Lung (tissue), 12 donors: ENCODE measurements around the gene ZC3H18. TPM values are rescaled to one million over a fixed set of nuclear protein-coding genes. Genes with fewer than 3 reads are reported as not detected.

ENCODE experiments used
- ATAC-seq: fragments of 200-7000 bp; cut with Tn5 transposase; one replicate; pipeline ENCODE4 v1.9.1; 2020; ENCODE audit warnings: moderate number of reproducible peaks; ENCODE audit not compliant: insufficient read depth, low FRiP score
- DNase-seq, 3 donors: peaks; one replicate each; pipeline ENCODE4 v3.0.0-alpha.2; 2013 to 2017
- H3K27ac ChIP-seq, 2 donors: one replicate each; pipeline ENCODE4 v1.5.1; 2013; ENCODE audit warnings: mild to moderate bottlenecking in 2 of 2, moderate library complexity in 2 of 2, control low read depth in 1 of 2, inconsistent platforms in 1 of 2, low read depth in 1 of 2, low read length in 1 of 2
- H3K27me3 ChIP-seq, 3 donors: one replicate each; pipeline ENCODE4 v1.5.1; 2013; ENCODE audit warnings: low read length in 2 of 3; ENCODE audit not compliant: control insufficient read depth in 3 of 3, insufficient read depth in 3 of 3
- H3K36me3 ChIP-seq, 4 donors: one replicate each; pipeline ENCODE4 v1.5.1; 2013; ENCODE audit warnings: low read length in 4 of 4, mild to moderate bottlenecking in 1 of 4, moderate library complexity in 1 of 4; ENCODE audit not compliant: control insufficient read depth in 4 of 4, insufficient read depth in 4 of 4
- H3K4me1 ChIP-seq, 5 donors: one replicate each; pipeline ENCODE4 v1.5.1; 2013; ENCODE audit warnings: low read length in 5 of 5, mild to moderate bottlenecking in 2 of 5, moderate library complexity in 1 of 5; ENCODE audit not compliant: control insufficient read depth in 5 of 5, insufficient read depth in 5 of 5
- H3K4me3 ChIP-seq: one replicate; pipeline ENCODE4 v1.5.1; 2013; ENCODE audit warnings: mild to moderate bottlenecking, control low read depth, moderate library complexity
- H3K9ac ChIP-seq, 2 donors: one replicate each; pipeline ENCODE4 v1.5.1; 2013; ENCODE audit warnings: low read length in 2 of 2, control low read depth in 1 of 2; ENCODE audit not compliant: insufficient read depth in 1 of 2
- H3K9me3 ChIP-seq, 4 donors: one replicate each; pipeline ENCODE4 v1.5.1; 2013; ENCODE audit warnings: low read length in 3 of 4, mild to moderate bottlenecking in 1 of 4, moderate library complexity in 1 of 4; ENCODE audit not compliant: control insufficient read depth in 4 of 4, insufficient read depth in 3 of 4
- WGBS, 2 donors: extraction: QIAGEN DNeasy Blood & Tissue Kit; methylation state at CpG; one replicate each; pipeline ENCODE4 v1.1.7; 2013; 5-methylcytosine and 5-hydroxymethylcytosine counted together
- polyA plus RNA-seq, 2 donors: library from polyadenylated mRNA; stranded (reverse); fragments of 200-250 nt; gene quantifications; one replicate each; pipeline ENCODE4 v1.2.1, GENCODE V29; 2013
- total RNA-seq, 2 donors: library from RNA; depleted of rRNA in 1 of 2; stranded (reverse); fragments of >200 nt in 1 of 2; gene quantifications; one replicate each; pipeline ENCODE4 v1.2.1, GENCODE V29; 2014 to 2021
- TF ChIP-seq, protein P1 (sequence below): IDR thresholded peaks from 2 replicates; pipeline ENCODE4 v1.5.1; 2012; ENCODE audit warnings: mild to moderate bottlenecking; ENCODE audit errors: control extremely low read depth, extremely low read depth
- donor health status: control.
- donor health status: control.
- donor health status: Bipolar disorder and iron deficiency.
- donor health status: healthy.
- donor health status: DM: yes; HTN: yes; CAD: no.

ZC3H18 gene
- total and polyA plus RNA-seq, 4 donors = 21.2 to 44.0 (median 28.6) TPM

- ATAC-seq (no peak), DNase-seq (no peak)
- Histone ChIP-seq H3K36me3 (peaks cover 0 to 12% (median 0%) of the 10 kb centered on the region in 4 donors), H3K4me3 (no peak overlapping the region), H3K27me3 (peaks cover 0 to 54% (median 26%) of the 10 kb centered on the region in 3 donors), H3K27ac (no peak overlapping the region), H3K9ac (no peak overlapping the region), H3K4me1 (peaks cover 0 to 11% (median 0%) of the 10 kb centered on the region in 5 donors), H3K9me3 (peaks cover 0 to 2% (median 0%) of the 10 kb centered on the region in 4 donors)
- TF ChIP-seq, protein P1, sequence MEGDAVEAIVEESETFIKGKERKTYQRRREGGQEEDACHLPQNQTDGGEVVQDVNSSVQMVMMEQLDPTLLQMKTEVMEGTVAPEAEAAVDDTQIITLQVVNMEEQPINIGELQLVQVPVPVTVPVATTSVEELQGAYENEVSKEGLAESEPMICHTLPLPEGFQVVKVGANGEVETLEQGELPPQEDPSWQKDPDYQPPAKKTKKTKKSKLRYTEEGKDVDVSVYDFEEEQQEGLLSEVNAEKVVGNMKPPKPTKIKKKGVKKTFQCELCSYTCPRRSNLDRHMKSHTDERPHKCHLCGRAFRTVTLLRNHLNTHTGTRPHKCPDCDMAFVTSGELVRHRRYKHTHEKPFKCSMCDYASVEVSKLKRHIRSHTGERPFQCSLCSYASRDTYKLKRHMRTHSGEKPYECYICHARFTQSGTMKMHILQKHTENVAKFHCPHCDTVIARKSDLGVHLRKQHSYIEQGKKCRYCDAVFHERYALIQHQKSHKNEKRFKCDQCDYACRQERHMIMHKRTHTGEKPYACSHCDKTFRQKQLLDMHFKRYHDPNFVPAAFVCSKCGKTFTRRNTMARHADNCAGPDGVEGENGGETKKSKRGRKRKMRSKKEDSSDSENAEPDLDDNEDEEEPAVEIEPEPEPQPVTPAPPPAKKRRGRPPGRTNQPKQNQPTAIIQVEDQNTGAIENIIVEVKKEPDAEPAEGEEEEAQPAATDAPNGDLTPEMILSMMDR = no peak
- WGBS, 2 donors = 69 to 70% methylated on average over 23 of the region's 23 CpGs
Measured at GRCh38 chr16:88636488-88637265, 66.5 kb downstream of the ZC3H18 start.

DNA sequence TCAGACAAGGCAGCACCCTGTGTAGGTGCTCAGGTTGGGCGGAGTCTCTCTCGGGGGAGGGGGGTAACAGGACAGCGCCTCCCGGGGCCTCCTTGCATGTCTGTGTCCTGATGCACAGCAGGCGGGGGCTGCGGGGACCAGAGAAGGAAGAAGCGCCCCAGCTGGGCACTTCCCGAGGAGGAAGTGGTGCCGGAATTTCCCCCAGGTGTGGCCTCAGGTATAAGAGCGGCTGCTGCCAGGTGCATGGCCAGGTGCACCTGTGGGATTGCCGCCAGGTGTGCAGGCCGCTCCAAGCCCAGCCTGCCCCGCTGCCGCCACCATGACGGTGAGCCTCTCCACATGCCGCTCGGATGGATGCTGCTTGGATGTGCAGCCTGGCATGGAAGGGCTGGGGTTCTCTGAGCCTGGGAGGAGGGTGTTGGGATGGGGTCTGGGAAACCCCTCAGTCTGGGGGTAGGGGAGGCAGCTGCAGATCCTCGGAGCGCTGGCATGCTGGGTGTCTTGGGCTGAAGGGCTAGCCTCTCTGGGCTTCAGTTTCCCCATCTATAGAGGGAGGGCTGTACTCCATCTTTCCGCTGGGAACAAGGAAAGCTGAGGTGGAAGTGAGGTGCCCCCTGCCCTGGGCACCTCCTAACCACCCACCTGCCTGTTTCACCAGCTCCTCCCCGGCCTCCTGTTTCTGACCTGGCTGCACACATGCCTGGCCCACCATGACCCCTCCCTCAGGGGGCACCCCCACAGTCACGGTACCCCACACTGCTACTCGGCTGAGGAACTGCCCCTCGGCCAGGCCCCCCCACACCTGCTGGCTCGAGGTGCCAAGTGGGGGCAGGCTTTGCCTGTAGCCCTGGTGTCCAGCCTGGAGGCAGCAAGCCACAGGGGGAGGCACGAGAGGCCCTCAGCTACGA is 68.4 kb downstream of the ZC3H18 start, which contains the start of gene IL17C:
Gene IL17C (plus strand): TSS at position 250 of the 908 bp plus-strand sequence. CDS start 70 bp downstream, at position 320.
- Histone ChIP-seq H3K9ac (no peak within 1 kb of the TSS), H3K9me3 (peaks cover 0 to 2% (median 0%) of the 10 kb centered on the region in 4 donors), H3K27me3 (peaks cover 0 to 54% (median 26%) of the 10 kb centered on the region in 3 donors), H3K4me3 (no peak within 1 kb of the TSS), H3K27ac (no peak within 1 kb of the TSS), H3K36me3 (peaks cover 0 to 11% (median 0%) of the 10 kb centered on the region in 4 donors), H3K4me1 (peaks cover 0 to 11% (median 0%) of the 10 kb centered on the region in 5 donors)
- ATAC-seq (no peak), DNase-seq (peak in 1 of 3 donors; percentile 37)
- TF ChIP-seq, protein P1 = no peak
- 38 to 40% methylated on average over 27 of the region's 27 CpGs for WGBS, 2 donors

DNA sequence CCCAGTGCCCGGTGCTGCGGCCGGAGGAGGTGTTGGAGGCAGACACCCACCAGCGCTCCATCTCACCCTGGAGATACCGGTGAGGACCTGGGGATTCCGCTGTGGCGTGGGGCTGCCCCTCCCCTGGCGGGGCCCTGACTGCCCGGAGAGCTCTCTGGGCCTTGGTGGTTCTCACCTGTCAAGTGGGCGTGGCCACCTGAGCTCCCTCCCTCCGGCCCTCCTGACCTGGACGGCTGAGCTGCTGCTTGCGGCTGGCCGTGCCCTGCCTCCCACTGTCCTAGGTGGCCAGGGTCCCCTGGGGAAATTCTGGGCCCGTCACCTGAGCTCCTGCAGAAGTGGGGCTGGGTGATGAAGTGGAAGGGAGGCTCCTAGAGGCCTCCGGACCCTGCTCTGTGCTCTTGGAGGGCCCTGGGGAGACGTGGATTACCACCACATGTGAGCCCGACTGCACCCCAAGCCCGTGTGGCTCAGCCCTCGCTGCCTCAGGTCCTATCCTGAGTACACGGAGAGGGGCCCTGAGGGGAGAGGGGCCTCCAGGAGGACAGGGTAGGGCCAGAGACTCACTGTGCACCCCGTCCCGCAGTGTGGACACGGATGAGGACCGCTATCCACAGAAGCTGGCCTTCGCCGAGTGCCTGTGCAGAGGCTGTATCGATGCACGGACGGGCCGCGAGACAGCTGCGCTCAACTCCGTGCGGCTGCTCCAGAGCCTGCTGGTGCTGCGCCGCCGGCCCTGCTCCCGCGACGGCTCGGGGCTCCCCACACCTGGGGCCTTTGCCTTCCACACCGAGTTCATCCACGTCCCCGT is 69.2 kb downstream of the ZC3H18 start:
- H3K4me1 ChIP-seq = peaks cover 0 to 9% (median 0%) of the 10 kb centered on the region in 5 donors
- no peak for ATAC-seq
- no peak overlapping the region for H3K9ac ChIP-seq
- WGBS, 2 donors = 23 to 29% methylated on average over 45 of the region's 45 CpGs
- TF ChIP-seq, protein P1 = no peak
- no peak overlapping the region for H3K4me3 ChIP-seq
- peaks cover 0 to 49% (median 26%) of the 10 kb centered on the region in 3 donors for H3K27me3 ChIP-seq
- no peak for DNase-seq
- H3K36me3 ChIP-seq = peaks cover 0 to 13% (median 0%) of the 10 kb centered on the region in 4 donors
- H3K27ac ChIP-seq = no peak overlapping the region
- H3K9me3 ChIP-seq = peaks cover 0 to 2% (median 0%) of the 10 kb centered on the region in 4 donors
